LNCAP (cell line): ENCODE measurements around the gene NEMP2.

Experiments
- TF ChIP-seq, protein P1 (sequence below): fragments of 450-650 bp; IDR thresholded peaks from 2 replicates; pipeline ENCODE4 v1.5.1; 2017; ENCODE audit warnings: mild to moderate bottlenecking

Gene NEMP2

DNA sequence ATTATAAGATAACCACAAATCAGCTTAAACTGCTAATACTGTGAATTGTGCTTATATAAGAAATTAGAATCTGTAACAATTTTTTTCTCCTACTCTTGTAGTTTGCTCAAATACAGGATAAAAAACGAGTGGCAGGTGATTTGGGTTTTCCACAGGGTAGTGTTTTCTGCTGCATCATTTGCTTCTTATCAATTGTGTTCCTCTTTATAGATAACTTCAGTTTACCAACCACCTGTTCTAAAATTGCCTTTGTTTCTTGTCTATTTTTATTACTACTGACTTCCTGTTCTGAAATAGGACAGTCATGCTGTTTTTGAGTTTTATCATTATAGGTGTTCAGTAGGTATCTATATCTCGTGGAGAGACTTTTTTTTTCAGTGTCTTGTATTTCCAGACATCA lies 69.5 kb downstream of the NEMP2 start:
- TF ChIP-seq, protein P1, sequence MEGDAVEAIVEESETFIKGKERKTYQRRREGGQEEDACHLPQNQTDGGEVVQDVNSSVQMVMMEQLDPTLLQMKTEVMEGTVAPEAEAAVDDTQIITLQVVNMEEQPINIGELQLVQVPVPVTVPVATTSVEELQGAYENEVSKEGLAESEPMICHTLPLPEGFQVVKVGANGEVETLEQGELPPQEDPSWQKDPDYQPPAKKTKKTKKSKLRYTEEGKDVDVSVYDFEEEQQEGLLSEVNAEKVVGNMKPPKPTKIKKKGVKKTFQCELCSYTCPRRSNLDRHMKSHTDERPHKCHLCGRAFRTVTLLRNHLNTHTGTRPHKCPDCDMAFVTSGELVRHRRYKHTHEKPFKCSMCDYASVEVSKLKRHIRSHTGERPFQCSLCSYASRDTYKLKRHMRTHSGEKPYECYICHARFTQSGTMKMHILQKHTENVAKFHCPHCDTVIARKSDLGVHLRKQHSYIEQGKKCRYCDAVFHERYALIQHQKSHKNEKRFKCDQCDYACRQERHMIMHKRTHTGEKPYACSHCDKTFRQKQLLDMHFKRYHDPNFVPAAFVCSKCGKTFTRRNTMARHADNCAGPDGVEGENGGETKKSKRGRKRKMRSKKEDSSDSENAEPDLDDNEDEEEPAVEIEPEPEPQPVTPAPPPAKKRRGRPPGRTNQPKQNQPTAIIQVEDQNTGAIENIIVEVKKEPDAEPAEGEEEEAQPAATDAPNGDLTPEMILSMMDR, result no peak

DNA sequence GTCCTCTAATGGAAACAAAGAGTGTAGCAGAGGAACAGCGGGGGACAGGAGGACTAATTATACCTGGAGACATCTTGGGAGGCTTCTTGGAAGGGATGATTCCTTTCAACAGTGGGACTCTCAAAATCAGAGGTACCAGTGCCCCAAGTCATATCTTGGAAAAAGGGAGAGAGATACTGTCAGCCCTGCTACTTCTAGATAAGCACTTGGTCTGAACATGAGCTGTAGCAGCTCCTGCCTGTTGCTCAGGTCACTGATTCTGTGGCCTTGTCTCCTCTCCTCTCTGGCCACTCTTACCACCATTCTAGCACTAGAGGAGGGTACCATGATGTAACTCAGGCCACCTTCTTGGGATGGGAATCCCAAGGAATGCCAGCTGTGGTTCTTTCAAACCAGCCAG lies 71.9 kb downstream of the NEMP2 start:
- TF ChIP-seq, protein P1, result no peak

DNA sequence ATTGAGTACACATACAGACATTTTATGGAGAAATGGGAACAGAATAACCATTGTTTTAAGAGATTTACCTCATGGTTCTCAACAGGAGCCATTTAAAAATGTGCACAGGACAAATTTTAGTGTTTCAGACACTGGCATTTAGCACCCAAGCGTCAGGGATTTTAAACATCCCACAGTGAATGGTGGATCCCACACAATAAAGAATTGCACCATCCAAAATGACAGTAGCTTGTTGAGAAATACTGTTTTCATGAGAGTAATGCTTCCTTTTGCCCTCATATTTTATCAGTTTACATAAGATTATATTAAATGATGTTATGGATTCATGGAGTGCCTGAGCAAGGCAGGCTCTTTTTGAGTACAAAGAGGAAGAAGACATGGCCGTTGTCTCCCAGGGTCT lies 72.3 kb downstream of the NEMP2 start:
- TF ChIP-seq, protein P1, result no peak

DNA sequence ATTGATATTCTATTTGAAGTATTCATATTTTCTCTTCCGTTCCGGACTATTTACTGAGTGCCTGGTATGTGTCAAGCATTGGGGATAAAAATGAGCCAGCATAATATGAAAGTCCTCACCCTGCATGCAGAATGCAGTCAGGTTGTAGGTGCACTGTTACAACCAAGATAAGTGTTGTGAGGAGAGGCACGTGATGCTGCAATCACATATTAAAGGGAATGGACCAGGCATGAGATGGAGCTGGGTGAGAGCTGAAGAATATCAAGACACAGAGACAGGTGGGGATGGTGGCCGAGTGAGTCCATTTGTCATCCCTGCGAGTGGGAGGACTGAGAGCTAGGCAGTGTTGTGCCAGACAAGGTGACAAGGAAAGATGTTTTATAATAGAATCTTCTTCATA lies 74.0 kb downstream of the NEMP2 start:
- TF ChIP-seq, protein P1, result no peak

DNA sequence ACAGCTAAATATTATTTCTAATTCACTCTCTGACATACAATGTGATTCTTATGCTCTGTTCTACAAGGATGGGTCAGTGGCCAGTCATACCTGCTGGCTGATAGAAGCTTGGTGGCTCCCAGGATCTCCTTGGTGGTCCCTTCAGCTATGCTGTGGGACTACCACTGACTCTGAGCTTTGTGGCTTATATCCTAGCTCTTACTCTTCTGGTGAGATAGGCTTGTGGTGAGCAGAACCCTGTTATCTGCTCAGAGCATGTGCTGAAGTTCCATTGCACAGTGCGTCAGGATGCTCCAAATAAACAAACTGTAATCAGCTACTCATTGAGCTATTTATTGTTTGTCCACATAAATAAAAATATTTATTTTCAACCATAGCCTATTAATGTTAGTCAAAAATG lies 74.6 kb downstream of the NEMP2 start:
- TF ChIP-seq, protein P1, result no peak

DNA sequence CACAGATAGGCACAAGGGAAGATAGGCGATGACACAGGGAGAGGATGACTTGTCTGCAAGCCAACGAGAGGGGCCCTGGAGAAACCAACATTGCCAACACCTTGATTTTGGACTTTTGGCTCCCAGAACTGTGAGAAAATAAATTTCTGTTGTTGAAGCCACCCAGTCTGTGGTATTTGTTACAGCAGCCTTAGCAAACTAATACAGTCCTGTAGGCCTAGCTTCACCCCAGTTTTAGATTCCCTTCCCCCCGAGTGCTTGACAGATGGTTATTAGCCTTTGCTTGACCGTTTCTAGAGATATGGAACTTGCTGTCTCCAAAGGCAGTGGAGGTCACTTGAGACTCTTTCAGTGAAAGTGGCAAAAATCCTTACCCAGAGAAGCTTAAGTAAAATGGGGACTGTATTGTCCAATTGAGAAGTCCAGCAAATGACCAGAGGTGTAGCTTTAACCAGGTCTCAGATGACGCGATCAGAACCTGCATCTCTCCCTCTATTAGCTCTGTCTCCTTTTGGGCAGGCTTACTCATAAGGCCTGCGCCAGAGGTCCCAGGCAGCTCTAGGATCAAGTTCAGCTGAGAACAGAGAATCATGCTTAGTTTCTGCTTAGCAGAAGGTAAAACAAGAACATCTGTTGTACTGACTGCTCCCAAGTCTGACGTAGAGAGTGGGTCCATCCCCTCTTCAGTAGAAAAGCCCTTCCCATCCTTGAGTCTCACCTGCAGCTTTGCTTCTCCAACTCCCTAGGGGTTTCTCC lies 76.0 kb downstream of the NEMP2 start:
- TF ChIP-seq, protein P1, result no peak

DNA sequence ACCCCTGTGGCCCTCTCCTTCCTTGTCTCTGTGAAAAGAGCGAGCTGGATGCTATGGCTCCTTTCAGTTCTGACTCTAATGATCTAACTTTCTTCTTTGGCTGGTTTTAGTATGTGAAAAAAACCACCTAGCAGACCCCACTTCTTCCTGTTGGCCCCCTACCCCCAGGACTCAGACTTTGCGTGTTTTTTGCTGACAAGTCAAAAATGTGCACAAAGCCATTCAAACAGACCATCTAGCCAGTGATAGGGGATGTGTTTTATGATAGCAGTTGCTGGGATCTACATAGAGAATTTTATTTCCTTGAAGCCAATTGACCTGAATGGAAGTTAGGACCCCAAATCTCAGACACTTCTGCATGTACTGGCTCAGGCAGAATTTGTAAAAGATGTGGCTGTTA lies 77.3 kb downstream of the NEMP2 start:
- TF ChIP-seq, protein P1, result no peak

DNA sequence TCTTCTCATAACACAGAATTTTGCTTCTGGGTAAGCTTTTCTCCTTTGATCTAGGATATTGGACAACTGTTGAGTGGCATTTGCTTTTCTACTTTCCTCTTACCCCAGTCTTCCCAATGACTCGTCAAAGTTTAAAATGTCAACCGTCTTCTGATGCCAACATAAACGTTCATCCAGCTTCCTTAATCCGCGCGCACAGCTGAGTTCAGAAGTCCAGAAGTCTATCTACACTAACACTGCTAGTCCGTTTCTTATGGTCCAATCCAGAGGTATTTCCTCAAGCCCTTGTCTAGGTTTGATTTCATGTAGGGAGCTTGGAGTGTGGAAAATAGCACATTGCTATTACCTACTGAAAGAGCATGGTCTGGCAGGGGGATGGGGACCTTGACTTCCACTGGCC lies 77.7 kb downstream of the NEMP2 start:
- TF ChIP-seq, protein P1, result no peak
